K562 (cell line): ENCODE measurements around the gene PLBD1. TPM values are rescaled to one million over a fixed set of nuclear protein-coding genes. Genes with fewer than 3 reads are reported as not detected.

Source experiments
- ATAC-seq: fragments of 200-7000 bp; cut with Tn5 transposase; 3 replicates; pipeline ENCODE4 v1.9.1; 2020; ENCODE audit warnings: moderate library complexity
- BruUV-seq: library from RNA; stranded (reverse); fragments of 400-500 nt; replicated peaks from 2 replicates; lab custom pipeline; 2021; lab: Mats Ljungman, UMichigan
- CTCF ChIA-PET: fragments of 300-600 bp; formaldehyde crosslinking; extraction: SDS; loops from one replicate; lab custom pipeline; 2021; ENCODE audit warnings: low intra/inter-chr PET ratio; lab: Yijun Ruan, JAX
- POLR2A ChIA-PET: fragments of 300-600, 350-650 bp; sonication (Branson Sonifier 250); formaldehyde crosslinking; extraction: SDS; loops from one replicate; lab custom pipeline; 2021; ENCODE audit warnings: antibody characterized with exemption, inconsistent platforms; lab: Yijun Ruan, JAX
- DNase-seq, 4 experiments: peaks; one replicate each; pipeline versions ENCODE4 v3.0.0 to v3.0.0-alpha.2; 2011 to 2018; ENCODE audit warnings: low spot score in 3 of 4, mixed read lengths in 3 of 4; ENCODE audit errors: extremely low read depth in 1 of 4
- FAIRE-seq: peaks from 2 replicates; lab custom pipeline; 2011; peaks lifted over from hg19 to GRCh38; lab: Jason Lieb, UNC
- H2AFZ ChIP-seq: 2 replicates; pipeline ENCODE4 v1.6.0; 2011; ENCODE audit warnings: low read depth, low read length, control low read depth, inconsistent platforms
- H3K27ac ChIP-seq: fragments of 200-600 bp; 3 replicates; pipeline ENCODE4 v1.8.0; 2011; ENCODE audit warnings: low read depth, mild to moderate bottlenecking, control low read depth, inconsistent platforms, low read length, moderate library complexity, mixed read lengths; ENCODE audit errors: extremely low read depth
- H3K27me3 ChIP-seq, 2 experiments: fragments of 300-600 bp in 1 of 2; 2 replicates in 1 of 2; 3 replicates in 1 of 2; pipeline versions ENCODE4 v1.6.0 to v1.8.0; 2011; ENCODE audit warnings: inconsistent platforms in 2 of 2, low read length in 2 of 2, mild to moderate bottlenecking in 1 of 2, mixed read lengths in 1 of 2, moderate library complexity in 1 of 2; ENCODE audit not compliant: control insufficient read depth in 2 of 2, insufficient read depth in 2 of 2
- H3K36me3 ChIP-seq: fragments of 300-600 bp; 3 replicates; pipeline ENCODE4 v1.8.0; 2011; ENCODE audit warnings: mild to moderate bottlenecking, low read length, inconsistent platforms; ENCODE audit not compliant: control insufficient read depth, insufficient read depth
- H3K4me1 ChIP-seq, 2 experiments: fragments of 200-600 bp in 1 of 2; replicated peaks in 1 of 2; 2 replicates in 1 of 2; 3 replicates in 1 of 2; pipeline versions ENCODE4 v1.5.1 to v1.8.0; 2011; ENCODE audit warnings: inconsistent platforms in 2 of 2, low read length in 2 of 2, mild to moderate bottlenecking in 1 of 2, mixed read lengths in 1 of 2, moderate library complexity in 1 of 2; ENCODE audit not compliant: control insufficient read depth in 2 of 2, insufficient read depth in 2 of 2
- H3K4me2 ChIP-seq: 2 replicates; pipeline ENCODE4 v1.6.1; 2011; ENCODE audit warnings: low read length, control low read depth, inconsistent platforms, mixed read lengths; ENCODE audit not compliant: insufficient read depth
- H3K4me3 ChIP-seq: fragments of 200-600 bp; sonication (generic), shearing (Covaris generic); 2 replicates; pipeline ENCODE4 v1.5.1; 2016; ENCODE audit warnings: control low read depth, inconsistent platforms
- H3K79me2 ChIP-seq: fragments of 200-600 bp; 3 replicates; pipeline ENCODE4 v1.8.0; 2011; ENCODE audit warnings: low read length, inconsistent platforms; ENCODE audit not compliant: control insufficient read depth, insufficient read depth
- H3K9ac ChIP-seq, 2 experiments: 2 replicates each; pipeline versions ENCODE4 v1.6.0 to v1.6.1; 2011; ENCODE audit warnings: low read depth in 2 of 2, low read length in 2 of 2, control low read depth in 1 of 2, inconsistent platforms in 1 of 2, mild to moderate bottlenecking in 1 of 2, mixed read lengths in 1 of 2; ENCODE audit not compliant: insufficient read depth in 1 of 2
- H3K9me1 ChIP-seq: one replicate; pipeline ENCODE4 v1.6.0; 2011; ENCODE audit warnings: inconsistent platforms, mild to moderate bottlenecking, low read length, moderate library complexity; ENCODE audit not compliant: control insufficient read depth, insufficient read depth
- H3K9me3 ChIP-seq: replicated peaks from 2 replicates; pipeline ENCODE4 v1.5.1; 2011; ENCODE audit warnings: low read depth, low read length, inconsistent platforms; ENCODE audit not compliant: control insufficient read depth, insufficient read depth
- H4K20me1 ChIP-seq: replicated peaks from 2 replicates; pipeline ENCODE4 v1.6.1; 2011; ENCODE audit warnings: low read length, inconsistent platforms, mixed read lengths; ENCODE audit not compliant: control insufficient read depth, insufficient read depth
- CHD4 ChIP-seq: fragments of 200-600 bp; sonication (generic); IDR thresholded peaks from 3 replicates; pipeline ENCODE4 v1.6.1; 2012; ENCODE audit warnings: low read depth, mild to moderate bottlenecking, mixed read lengths, low read length, inconsistent platforms; ENCODE audit not compliant: insufficient read depth, insufficient replicate concordance, poor library complexity, severe bottlenecking
- KLF13 ChIP-seq: fragments of 450-650 bp; IDR thresholded peaks from 2 replicates; pipeline ENCODE4 v1.6.1; 2016; ENCODE audit warnings: missing genetic modification characterization, low read depth, mild to moderate bottlenecking, missing compliant biosample characterization, moderate library complexity, borderline replicate concordance
- NFIC ChIP-seq: fragments of 450-650 bp; IDR thresholded peaks from 2 replicates; pipeline ENCODE4 v1.6.1; 2017; ENCODE audit warnings: mild to moderate bottlenecking, inconsistent platforms
- SPI1 ChIP-seq: IDR thresholded peaks from 2 replicates; pipeline ENCODE4 v1.6.1; 2011; ENCODE audit warnings: low read depth, low read length, control low read depth, borderline replicate concordance
- SUPT5H ChIP-seq: fragments of 450-650 bp; IDR thresholded peaks from 2 replicates; pipeline ENCODE4 v1.6.1; 2016
- ZFX ChIP-seq: sonication (generic); formaldehyde crosslinking; IDR thresholded peaks from 2 replicates; pipeline ENCODE4 v1.8.0; 2022; ENCODE audit warnings: mild to moderate bottlenecking, missing genetic modification reagents, moderate library complexity
- ZNF146 ChIP-seq: IDR thresholded peaks from one replicate; pipeline ENCODE4 v1.6.1; 2018; ENCODE audit warnings: missing compliant biosample characterization; ENCODE audit not compliant: unreplicated experiment
- ZNF212 ChIP-seq: fragments of 450-650 bp; formaldehyde crosslinking; IDR thresholded peaks from 2 replicates; pipeline ENCODE4 v1.4.0; 2020; ENCODE audit warnings: mild to moderate bottlenecking
- ZNF589 ChIP-seq: fragments of 200-800 bp; sonication (Bioruptor generic); IDR thresholded peaks from 2 replicates; pipeline ENCODE4 v1.6.1; 2016; ENCODE audit warnings: low read depth, missing genetic modification characterization, missing compliant biosample characterization
- WGBS: fragments of 100-300 bp; shearing (Covaris generic); methylation state at CpG from one replicate; pipeline ENCODE4 v1.1.6; 2016; ENCODE audit warnings: low coverage, mixed read lengths; ENCODE audit not compliant: insufficient coverage; ENCODE audit errors: missing lambda C conversion rate; 5-methylcytosine and 5-hydroxymethylcytosine counted together
- in situ Hi-C: fragments of 300-500 bp; cut with MboI; formaldehyde crosslinking; loops from 4 replicates; pipeline ENCODE4 v1.15.0; 2018; ENCODE audit warnings: inconsistent platforms, mixed read lengths
- intact Hi-C: fragments of 100-400 bp; cut with micrococcal nuclease; formaldehyde crosslinking; loops from 2 replicates; pipeline ENCODE4 v1.14.2; 2022
- polyA plus RNA-seq, 8 experiments: library from polyadenylated mRNA; depleted of rRNA in 4 of 8; stranded (reverse) in 5 of 8; unstranded in 3 of 8; fragments of >200 nt; fragmentation: Nextera tagmentation in 2 of 8; fragmentation: Illumina TruSeq in 1 of 8; extraction: Ambion mirVana in 2 of 8; extraction: Trizol in 1 of 8; gene quantifications; 2 replicates each; pipeline versions ENCODE4 v1.2.1 to v1.2.3, GENCODE V29; 2011 to 2014; ENCODE audit warnings: inconsistent platforms in 1 of 8, missing spikeins in 1 of 8
- total RNA-seq, 7 experiments: library from RNA; depleted of rRNA in 6 of 7; stranded (reverse); fragments of >200 nt in 6 of 7; fragmentation: Illumina TruSeq in 2 of 7; extraction: Trizol in 2 of 7; gene quantifications; 2 replicates each; pipeline versions ENCODE4 v1.2.1 to v1.2.3, GENCODE V29; 2011 to 2021; ENCODE audit warnings: low replicate concordance in 1 of 7
- TF ChIP-seq, protein P1 (sequence below): fragments of 450-650 bp; formaldehyde crosslinking; IDR thresholded peaks from 2 replicates; pipeline ENCODE4 v1.4.0; 2022; ENCODE audit warnings: mild to moderate bottlenecking, moderate library complexity
- TF ChIP-seq, protein P2 (sequence below): fragments of 450-650 bp; formaldehyde crosslinking; IDR thresholded peaks from 2 replicates; pipeline ENCODE4 v1.4.0; 2022; ENCODE audit warnings: missing genetic modification characterization

PLBD1 gene
- total and polyA plus RNA-seq, 9 of the 15 experiments (the other 6 are each of a cell fraction or from before 2014, with no cell fraction given): 7.1 to 37.0 (median 20.6) TPM

DNA sequence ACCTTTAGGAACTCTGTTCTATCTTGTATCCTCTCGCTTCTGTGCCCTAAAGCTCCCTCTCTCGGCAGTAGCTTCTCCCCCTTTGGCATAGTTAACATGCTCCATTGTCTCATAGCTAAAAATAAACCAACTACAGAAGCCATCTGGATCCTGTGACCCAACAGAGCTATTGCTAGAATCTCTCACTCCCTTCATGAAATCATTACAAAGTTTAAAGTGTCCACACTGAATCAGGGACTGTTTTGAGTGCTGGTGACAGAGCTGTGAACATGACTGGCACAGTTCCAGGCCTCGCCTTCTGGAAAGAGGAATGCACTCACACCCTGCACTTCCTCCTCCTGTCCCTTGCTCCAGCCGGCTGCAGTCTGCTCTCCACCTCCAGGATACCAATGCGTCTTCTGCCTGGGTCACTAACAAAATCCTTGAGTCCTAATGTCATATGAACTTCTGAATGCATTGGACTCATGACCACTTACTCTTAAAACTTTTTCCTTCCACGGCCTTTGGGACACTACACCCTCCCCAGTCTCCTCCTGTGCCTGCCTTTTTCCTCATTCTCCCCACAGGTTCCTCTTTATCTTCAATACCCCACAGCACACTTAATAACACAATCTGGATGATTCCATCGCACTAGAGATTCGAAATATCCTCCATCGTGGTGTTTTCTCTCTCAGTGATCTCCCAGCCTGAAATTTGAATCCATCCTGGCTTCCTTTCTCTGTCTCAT lies 13.2 kb downstream of the PLBD1 start:
- in situ Hi-C loops (no loop called here), intact Hi-C loops (no loop called here)
- H4K20me1 ChIP-seq: no peaks in the 10 kb centered on the region
- CTCF ChIA-PET: no interaction called here
- no peaks in the 10 kb centered on the region for H3K9me1 ChIP-seq
- no peak overlapping the region for H2AFZ ChIP-seq
- H3K4me1 ChIP-seq: no peaks in the 10 kb centered on the region; a peak in 1 of 5 replicates
- H3K27ac ChIP-seq: no peak overlapping the region
- H3K4me3 ChIP-seq: no peak overlapping the region
- WGBS: 31% methylated on average over 8 of the region's 9 CpGs
- TF ChIP-seq NFIC (peak; percentile 74), ZNF146 (CRISPR knock-in tag) (no peak), SPI1 (peak; percentile 50; the same call in 1 of the 2 replicates)
- no peaks in the 10 kb centered on the region for H3K27me3 ChIP-seq
- ATAC-seq: peak; percentile 74
- no peak for FAIRE-seq
- BruUV-seq: no TSS peak
- POLR2A ChIA-PET: interaction anchor here (0.6 to 1.4 kb wide), 2 partner anchors 14 to 35 kb away, joined by 3 to 4 read pairs; partner anchors contain the start of gene PLBD1
- H3K79me2 ChIP-seq: no peaks in the 10 kb centered on the region; the same call in 2 of the 3 replicates
- peak in 2 of 4 experiments; percentile 14 to 44 for DNase-seq
- no peak overlapping the region for H3K9ac ChIP-seq
- no peaks in the 10 kb centered on the region for H3K9me3 ChIP-seq
- no peaks in the 10 kb centered on the region for H3K36me3 ChIP-seq
- H3K4me2 ChIP-seq: no peak overlapping the region; the same call in 1 of the 2 replicates

DNA sequence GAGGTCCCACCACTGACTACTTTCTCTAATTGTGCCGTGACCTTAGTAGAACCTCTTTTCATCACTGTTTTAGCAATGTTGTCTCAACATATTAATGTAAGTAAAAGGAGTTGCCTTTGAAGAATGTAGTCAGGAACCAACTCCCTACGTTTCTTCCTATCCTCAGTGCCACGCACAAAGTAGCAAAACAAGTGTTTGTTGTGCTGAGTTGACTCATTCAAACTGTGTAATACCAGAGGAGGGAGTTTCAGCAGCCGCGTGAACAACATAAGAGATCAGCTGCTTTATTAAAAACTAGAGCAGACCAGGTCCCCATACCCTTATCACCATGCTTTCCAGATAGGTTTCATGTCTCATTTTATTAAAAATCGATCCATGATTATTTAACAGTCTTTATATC lies 19.1 kb downstream of the PLBD1 start:
- H3K79me2 ChIP-seq: no peaks in the 10 kb centered on the region
- intact Hi-C loops: no loop called here
- no peak overlapping the region for H2AFZ ChIP-seq
- no peak for DNase-seq
- H4K20me1 ChIP-seq: no peaks in the 10 kb centered on the region
- H3K9me3 ChIP-seq: no peaks in the 10 kb centered on the region
- POLR2A ChIA-PET: no interaction called here
- no peaks in the 10 kb centered on the region for H3K27me3 ChIP-seq
- 45% methylated on average over 6 of the region's 6 CpGs for WGBS
- no peak for FAIRE-seq
- in situ Hi-C loops: no loop called here
- CTCF ChIA-PET: no interaction called here
- no peak overlapping the region for H3K4me2 ChIP-seq
- H3K9me1 ChIP-seq: no peaks in the 10 kb centered on the region
- H3K4me1 ChIP-seq: no peaks in the 10 kb centered on the region; a peak in 1 of 5 replicates
- TF ChIP-seq SUPT5H (no peak), ZNF212 (no peak), ZFX (CRISPR knock-in tag) (no peak), KLF13 (tag) (no peak), ZNF589 (no peak), CHD4 (no peak)
- TF ChIP-seq, protein P1, sequence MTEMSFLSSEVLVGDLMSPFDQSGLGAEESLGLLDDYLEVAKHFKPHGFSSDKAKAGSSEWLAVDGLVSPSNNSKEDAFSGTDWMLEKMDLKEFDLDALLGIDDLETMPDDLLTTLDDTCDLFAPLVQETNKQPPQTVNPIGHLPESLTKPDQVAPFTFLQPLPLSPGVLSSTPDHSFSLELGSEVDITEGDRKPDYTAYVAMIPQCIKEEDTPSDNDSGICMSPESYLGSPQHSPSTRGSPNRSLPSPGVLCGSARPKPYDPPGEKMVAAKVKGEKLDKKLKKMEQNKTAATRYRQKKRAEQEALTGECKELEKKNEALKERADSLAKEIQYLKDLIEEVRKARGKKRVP (CRISPR knock-in tag): no peak
- TF ChIP-seq, protein P2, sequence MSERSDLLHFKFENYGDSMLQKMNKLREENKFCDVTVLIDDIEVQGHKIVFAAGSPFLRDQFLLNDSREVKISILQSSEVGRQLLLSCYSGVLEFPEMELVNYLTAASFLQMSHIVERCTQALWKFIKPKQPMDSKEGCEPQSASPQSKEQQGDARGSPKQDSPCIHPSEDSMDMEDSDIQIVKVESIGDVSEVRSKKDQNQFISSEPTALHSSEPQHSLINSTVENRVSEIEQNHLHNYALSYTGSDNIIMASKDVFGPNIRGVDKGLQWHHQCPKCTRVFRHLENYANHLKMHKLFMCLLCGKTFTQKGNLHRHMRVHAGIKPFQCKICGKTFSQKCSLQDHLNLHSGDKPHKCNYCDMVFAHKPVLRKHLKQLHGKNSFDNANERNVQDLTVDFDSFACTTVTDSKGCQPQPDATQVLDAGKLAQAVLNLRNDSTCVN (CRISPR knock-in tag): no peak
- no peaks in the 10 kb centered on the region for H3K36me3 ChIP-seq
- H3K9ac ChIP-seq: no peak overlapping the region
- no peak for ATAC-seq
- no peak overlapping the region for H3K27ac ChIP-seq
- no peak overlapping the region for H3K4me3 ChIP-seq
- BruUV-seq: no TSS peak
